Fibroblast of the aortic adventitia (primary cell): ENCODE results near the gene WDFY3. TPM values are rescaled to one million over a fixed set of nuclear protein-coding genes. Genes with fewer than 3 reads are reported as not detected.

ENCODE experiments used
- DNase-seq: peaks from one replicate; pipeline ENCODE4 v3.0.0-alpha.2; 2010; ENCODE audit warnings: low read depth
- H3K4me3 ChIP-seq: 2 replicates; pipeline ENCODE4 v1.5.1; 2011; ENCODE audit warnings: low read depth, mild to moderate bottlenecking, control low read depth, low read length, moderate library complexity
- total RNA-seq: library from RNA; depleted of rRNA; stranded (reverse); fragments of >200 nt; gene quantifications from 2 replicates; pipeline ENCODE4 v1.2.3, GENCODE V29; 2012; ENCODE audit warnings: low replicate concordance
- TF ChIP-seq, protein P1 (sequence below): IDR thresholded peaks from 2 replicates; pipeline ENCODE4 v1.5.1; 2011; ENCODE audit warnings: mild to moderate bottlenecking, low read length, control low read depth, inconsistent platforms; ENCODE audit not compliant: insufficient read depth

WDFY3 gene
- total RNA-seq, 1 donor = 86.9 TPM

DNA sequence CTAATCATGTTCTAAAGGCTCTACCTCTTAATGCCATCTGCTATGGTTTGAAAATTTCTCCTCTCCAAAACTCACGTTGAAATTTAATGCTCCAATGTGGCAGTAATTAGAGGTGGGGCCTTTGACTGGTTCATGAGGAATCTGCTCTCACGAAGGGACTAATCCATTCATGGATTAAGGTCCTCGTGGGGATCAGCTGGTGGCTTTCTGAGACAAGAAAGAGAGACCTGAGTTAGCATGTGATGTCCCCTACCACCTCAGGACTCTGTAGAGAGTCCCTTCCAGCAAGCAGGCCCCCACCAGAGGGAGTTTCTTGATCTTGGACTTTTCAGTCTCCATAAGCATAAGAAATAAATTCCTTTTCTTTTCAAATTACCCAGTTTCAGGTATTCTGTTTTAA is 65.3 kb downstream of the WDFY3 start:
- TF ChIP-seq, protein P1, sequence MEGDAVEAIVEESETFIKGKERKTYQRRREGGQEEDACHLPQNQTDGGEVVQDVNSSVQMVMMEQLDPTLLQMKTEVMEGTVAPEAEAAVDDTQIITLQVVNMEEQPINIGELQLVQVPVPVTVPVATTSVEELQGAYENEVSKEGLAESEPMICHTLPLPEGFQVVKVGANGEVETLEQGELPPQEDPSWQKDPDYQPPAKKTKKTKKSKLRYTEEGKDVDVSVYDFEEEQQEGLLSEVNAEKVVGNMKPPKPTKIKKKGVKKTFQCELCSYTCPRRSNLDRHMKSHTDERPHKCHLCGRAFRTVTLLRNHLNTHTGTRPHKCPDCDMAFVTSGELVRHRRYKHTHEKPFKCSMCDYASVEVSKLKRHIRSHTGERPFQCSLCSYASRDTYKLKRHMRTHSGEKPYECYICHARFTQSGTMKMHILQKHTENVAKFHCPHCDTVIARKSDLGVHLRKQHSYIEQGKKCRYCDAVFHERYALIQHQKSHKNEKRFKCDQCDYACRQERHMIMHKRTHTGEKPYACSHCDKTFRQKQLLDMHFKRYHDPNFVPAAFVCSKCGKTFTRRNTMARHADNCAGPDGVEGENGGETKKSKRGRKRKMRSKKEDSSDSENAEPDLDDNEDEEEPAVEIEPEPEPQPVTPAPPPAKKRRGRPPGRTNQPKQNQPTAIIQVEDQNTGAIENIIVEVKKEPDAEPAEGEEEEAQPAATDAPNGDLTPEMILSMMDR = no peak
- DNase-seq = no peak

DNA sequence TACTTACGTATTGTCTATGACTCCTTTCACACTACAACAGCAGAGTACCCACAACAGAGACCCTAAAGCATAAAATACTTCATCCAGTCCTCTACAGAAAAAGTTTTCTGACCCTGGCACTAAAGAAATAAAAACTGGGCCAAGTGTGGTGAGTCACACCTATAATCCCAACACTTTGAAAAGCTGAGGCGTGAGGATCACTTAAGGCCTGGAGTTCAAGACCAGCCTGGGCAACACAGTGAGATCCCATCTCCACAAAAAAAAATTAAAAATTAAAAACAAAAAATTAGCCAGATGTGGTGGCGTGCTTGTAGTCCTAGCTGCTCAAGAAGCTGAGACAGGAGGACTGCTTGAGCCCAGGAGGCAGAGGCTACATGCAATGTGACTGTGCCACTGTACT is 66.9 kb downstream of the WDFY3 start:
- no peak overlapping the region for H3K4me3 ChIP-seq
- DNase-seq = no peak
- TF ChIP-seq, protein P1 = no peak

More for the DNA sequence above, 65.3 kb downstream of the WDFY3 start:
- no peak overlapping the region for H3K4me3 ChIP-seq

DNA sequence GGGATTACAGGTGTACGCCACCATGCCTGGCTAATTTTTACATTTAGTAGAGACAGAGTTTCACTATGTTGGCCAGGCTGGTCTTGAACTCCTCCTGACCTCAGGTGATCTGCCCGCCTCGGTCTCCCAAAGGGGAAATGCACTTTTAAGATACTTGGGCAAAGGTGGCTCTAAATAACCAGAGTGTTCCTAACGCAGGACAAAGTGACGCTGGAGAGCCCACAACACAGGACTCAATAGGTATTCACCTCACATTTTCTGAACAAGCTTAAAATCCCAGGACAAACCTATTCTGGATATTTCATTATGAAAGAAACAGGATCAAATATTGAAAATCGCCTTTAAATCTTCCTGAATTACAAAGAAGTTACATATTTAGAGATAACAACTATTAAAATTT is 69.0 kb downstream of the WDFY3 start:
- no peak for DNase-seq
- TF ChIP-seq, protein P1 = no peak

DNA sequence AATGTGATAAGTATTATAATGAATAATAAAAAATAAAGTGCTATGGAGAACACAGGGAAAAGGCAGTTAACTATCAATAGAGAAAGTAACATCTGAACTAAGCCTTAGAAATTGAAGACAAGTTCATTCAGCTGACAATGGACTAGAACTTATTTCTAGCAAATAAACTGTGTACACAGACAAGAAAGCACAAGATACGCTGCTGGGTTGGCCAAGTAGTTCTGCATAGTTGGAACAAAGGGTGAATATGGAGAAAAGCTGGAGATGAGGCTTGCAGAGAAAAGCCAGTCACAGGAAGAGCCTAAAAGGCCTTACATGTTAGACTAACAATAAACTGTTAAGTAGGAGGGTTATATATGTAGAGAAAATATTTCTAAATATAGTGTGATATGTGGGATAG is 71.2 kb downstream of the WDFY3 start:
- no peak for DNase-seq
- H3K4me3 ChIP-seq = no peak overlapping the region
- TF ChIP-seq, protein P1 = no peak

More for the DNA sequence above, 69.0 kb downstream of the WDFY3 start:
- H3K4me3 ChIP-seq = no peak overlapping the region

DNA sequence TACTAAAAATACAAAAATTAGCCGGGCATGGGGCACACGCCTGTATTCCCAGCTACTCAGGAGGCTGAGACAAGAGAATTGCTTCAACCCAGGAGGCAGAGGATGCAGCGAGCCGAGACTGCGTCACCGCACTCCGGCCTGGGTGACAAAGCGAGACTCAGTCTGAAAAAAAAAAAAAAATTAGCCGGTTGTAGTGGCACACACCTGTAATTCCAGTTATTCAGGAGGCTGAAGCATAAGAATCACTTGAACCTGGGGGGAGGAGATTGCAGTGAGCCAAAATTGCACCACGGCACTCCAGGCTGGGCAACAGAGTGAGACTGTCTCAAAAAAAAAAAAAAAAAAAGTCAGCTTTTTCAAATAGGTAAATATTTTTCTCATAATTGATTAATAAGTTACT is 71.9 kb downstream of the WDFY3 start:
- TF ChIP-seq, protein P1 = no peak
- DNase-seq = no peak
- no peak overlapping the region for H3K4me3 ChIP-seq

DNA sequence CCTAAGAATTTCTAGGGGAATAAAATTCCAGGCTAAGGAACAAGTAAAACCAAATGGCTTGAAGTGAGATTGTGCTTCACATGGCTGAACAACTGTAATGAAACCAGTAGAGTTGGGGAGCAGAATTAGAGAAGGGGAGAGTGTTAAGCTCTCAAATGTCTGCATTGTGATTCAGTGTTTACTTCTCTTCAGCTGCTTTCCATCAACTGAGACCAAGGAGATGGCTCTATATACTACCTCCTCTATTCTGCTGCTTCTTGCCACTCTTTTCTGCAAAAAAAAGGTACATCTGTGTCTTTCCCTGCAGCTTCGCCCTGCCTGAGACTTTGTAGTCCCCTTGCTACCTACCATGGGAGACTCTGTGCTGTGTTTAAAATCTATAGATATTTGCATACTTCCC is 73.5 kb downstream of the WDFY3 start:
- no peak for DNase-seq
- TF ChIP-seq, protein P1 = no peak
- no peak overlapping the region for H3K4me3 ChIP-seq

DNA sequence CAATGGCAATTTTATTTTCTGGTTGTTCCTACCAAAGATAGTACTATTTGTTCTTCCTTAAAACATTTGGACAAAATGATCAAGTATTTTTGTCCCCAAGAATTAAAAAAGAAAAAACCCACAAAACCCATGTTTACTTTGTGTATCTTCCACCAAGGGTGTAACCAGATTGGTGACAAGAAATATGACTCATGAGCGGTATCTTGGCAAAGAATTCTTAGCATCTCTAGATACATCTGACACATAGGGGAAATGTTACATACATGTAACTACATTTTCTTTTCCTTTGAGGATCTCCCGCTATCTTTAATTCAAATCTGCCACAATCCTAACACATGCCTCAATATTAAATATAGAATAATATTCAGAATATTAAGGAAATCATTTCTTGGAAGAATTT is 78.7 kb downstream of the WDFY3 start:
- peak; percentile 80 for DNase-seq
- no peak overlapping the region for H3K4me3 ChIP-seq
- TF ChIP-seq, protein P1 = no peak
